HG02642 (cell line): ENCODE results near the gene SMG6.
A peak's percentile ranks its signal among the peaks of the same experiment; 100 is the strongest.

ENCODE experiments used
- ATAC-seq: cut with Tn5 transposase; IDR thresholded peaks from one replicate; pipeline ENCODE4 v1.9.1; 2021; ENCODE audit warnings: mild to moderate bottlenecking; ENCODE audit not compliant: unreplicated experiment, poor library complexity

Gene SMG6

DNA sequence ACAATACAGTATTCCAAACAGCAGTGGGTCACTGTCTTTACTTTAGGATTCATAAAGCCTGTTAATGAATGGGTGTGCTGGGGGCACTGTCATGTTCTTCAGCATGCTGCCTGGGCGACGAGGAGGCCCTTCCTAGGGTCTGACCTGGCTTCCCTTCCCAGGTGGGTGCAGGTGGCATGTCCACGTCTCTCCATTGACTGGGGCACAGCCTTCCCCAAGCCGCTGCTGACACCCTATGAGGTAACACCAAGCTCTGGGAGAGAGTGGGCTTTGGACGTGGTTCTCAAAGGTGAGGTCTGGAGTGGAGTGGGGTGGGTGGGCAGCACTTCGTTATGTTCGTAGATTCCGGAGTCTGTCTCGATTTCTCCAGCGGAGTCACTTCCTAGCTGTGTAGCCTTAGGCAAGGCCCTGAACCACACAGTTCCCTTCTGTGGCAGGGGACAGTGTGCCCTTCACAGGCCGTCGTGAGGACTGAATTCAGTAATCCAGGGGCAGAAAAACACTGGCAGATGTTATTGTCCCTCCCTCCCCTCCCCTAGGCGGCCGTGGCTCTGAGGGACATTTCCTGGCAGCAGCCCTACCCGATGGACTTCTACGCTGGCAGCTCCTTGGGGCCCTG lies 262.5 kb downstream of the SMG6 start:
- ATAC-seq, result no peak

DNA sequence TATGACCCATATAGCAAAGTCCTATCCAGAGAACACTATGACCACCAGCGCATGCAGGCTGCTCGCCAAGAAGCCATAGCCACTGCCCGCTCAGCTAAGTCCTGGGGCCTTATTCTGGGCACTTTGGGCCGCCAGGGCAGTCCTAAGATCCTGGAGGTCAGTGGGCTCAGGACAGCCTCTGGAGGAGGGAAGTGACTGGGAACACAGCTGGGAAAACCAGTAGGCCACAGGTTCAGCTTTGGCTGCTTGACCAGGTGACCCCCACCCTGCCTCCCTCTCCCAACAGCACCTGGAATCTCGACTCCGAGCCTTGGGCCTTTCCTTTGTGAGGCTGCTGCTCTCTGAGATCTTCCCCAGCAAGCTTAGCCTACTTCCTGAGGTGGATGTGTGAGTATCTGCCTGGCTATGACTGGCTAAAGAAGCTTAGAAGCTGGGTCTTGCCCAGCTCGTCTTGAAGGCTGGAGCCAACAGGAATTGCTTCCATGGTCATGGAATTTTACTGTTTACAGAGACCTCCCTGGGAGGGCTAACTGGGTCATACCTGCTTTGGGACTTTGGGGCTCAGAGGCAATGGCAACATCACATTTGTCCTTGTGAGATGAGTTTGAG lies 263.3 kb downstream of the SMG6 start:
- ATAC-seq, result no peak

DNA sequence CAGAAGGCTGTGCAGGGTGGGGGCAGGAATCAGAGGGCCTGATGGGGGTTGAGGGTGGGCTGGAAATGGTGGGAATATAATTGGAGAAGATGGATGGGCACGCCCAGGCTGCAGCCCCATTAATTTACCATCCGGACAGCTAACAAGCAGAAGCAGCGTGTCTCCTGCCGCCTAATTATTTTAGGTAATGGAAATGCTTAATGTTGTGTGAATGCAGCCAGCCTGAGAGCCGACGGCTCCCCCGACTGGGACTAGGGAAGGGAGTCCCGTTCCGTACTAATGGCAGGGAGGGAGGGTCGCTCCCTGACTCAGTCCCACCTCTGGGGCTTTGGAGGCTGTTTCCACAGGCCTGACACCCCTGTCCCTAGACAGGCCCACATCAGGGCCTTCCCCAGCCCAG lies 266.4 kb downstream of the SMG6 start:
- no peak for ATAC-seq

DNA sequence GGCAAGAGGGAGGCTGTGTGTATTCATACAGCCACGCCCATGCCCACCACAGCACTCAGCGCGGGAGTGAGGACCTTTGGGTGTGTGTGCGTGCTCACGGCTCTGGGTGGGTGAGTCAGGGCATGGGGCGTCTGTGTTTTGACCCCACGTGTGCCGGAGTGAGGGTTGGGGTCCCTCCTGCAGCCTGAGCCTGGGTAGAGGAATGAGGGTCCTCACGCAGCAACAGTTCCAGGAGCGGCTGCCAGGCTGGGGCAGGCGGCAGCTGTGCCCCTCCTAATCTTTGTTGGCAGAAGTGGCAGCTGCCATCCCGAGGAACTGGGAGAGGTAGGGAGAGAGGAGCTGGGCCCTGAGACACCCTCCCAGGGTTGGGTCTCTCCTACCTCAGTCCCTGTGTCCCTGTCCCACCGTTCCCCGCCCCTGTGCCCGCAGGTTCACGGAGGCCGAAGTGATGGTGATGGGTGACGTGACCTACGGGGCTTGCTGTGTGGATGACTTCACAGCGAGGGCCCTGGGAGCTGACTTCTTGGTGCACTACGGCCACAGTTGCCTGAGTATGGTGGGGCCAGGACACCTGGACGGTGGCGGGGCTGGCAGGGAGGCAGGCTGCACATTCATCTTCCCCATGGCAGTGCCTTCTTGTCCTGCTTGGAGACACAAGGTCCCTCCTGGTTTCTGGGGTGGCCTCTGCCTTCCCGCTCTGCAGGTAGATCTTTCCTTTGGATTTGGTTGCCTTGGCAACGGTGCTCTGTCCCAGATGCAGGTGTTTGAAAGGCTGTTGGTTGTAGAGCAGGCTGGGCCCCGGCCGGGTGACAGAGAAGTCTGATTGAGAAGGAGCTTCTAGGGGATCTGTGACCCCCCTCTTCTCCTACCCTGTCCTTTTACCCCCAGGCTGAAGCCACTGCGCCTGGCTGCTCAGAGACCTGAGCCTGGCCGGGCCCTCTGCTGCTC lies 267.8 kb downstream of the SMG6 start:
- ATAC-seq, result no peak

DNA sequence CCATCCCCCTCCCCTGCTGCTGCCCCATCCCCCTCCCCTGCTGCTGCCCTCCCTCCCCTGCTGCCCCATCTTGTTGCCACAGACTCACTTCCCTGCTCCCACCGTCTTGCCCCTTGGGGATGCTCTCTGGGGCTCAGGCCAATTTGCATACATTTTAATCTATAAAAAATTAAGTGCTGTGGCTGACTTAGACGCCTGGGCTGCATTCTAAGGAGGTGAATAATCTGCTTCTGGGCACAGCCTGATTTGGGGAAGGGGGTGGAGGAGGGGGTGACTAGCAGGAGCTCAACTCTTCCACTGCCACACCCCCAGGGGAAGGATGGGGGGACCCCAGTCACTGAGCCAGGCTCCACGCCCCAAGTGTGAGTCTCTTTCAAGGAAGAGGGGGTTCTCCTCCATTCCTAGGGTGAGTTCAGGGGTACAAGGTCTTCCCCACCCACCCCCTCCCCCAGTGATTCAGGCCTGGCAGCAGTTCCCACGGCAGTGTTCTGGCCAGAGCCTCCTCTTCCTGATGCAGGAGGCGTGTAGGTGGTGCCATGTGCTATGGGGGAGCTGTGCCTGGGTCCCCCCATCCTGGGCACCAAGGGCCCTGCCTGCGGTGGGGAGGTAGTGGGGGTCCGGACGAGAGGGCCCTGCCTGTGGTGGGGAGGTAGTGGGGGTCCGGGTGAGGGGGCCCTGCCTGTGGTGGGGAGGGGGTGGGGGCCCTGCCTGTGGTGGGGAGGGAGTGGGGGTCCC lies 268.6 kb downstream of the SMG6 start:
- no peak for ATAC-seq

DNA sequence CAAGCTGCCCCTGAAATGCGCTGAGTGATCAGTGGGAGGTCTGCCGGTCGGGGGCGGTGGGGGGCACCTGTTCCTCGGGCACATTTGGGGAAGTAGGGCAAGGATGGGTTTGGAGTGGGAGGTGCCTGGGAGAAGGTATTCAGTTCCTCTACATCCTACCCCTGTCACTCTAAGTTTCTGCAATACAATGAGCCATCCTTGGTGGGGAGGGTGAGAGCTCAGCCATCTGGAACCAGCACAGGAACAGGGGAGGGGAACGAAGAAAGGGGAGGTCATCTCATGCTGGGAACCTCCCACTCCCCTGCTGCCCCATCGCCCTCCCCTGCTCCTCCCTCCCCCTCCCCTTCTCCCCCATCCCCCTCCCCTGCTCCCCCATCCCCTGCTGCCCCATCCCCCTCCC lies 269.4 kb downstream of the SMG6 start:
- ATAC-seq, result no peak

DNA sequence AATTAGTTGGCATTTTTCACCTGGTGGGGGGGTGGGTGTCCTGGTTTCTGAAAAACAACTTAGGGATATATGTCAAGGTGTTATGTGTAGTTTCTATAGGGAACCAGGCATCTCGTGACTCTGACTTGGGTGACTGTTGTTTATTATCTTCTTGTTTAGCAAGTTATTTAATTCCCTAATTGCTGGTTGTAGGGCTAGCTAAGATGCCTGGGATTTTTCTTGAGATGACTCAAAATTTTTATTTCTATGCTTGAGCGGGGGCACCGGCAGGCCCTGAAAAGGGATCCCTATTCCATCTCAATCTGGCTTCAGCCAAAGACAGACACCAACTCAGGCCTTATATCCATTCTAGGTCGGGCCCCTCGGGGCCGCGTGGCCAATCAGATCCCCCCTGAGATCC lies 270.4 kb downstream of the SMG6 start:
- ATAC-seq, result no peak

DNA sequence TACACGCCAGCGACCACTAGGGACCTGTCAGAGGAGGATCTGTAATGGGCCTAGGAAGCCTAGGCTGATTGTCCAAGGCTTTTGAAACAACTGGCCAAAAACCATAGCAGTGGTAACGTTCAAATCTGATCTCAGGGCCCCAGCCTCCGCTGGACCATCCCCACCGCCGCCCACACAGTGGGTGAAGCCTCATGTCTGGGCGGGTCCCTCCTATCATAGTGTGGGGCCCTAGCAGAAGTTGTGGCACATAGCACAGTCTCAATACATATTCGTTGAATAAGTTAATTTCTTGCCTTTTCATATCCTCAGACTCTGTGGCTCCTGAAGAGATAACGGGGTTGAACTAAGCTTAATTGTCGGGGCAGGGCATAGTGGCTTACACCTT lies 272.8 kb downstream of the SMG6 start:
- peak; percentile 17 for ATAC-seq

DNA sequence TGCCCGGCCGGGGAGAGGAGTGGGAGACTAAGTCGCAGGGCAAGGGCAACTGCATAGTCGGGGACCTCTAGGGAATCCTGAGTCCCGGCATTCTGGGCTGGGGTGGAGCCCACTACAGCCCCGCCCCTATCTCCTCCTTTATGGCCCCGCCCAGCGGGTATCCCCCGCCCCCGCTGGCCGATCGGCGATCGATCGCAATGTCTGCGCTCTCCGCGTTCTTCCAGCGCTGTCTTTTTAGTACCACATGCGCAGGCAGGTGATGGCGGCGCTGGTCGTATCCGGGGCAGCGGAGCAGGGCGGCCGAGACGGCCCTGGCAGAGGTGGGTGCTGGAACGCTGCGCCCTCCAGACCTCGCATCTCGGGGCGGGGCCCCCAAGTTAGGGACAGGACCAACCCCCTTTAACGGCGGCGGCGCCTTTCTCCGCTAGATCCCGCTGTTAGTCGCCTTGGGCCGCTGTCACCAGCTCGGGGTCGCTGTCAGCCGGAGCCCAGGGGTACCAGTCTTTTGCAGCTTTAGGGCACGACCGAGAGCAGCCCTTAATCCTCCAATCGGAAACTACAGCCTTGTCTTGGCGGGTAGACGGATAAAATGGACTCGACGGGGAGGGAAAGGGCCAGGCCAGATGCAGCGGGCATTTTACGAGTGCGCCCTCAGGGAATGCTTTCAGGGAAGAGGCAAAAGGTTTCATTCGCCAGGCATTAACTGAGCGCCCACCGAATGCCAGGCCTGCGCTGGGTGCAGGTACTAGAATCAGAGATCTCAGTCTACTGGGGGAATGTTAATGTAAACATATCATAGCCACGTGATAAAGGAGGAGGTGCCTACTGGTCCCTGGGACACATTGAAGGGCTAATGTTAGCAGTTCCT lies 273.4 kb downstream of the SMG6 start, which contains the start of gene DPH1:
DPH1 (plus strand) TSS at position 243 of the 868 bp plus-strand sequence; CDS start at position 260, 17 bp downstream.
- peak; percentile 79 for ATAC-seq

DNA sequence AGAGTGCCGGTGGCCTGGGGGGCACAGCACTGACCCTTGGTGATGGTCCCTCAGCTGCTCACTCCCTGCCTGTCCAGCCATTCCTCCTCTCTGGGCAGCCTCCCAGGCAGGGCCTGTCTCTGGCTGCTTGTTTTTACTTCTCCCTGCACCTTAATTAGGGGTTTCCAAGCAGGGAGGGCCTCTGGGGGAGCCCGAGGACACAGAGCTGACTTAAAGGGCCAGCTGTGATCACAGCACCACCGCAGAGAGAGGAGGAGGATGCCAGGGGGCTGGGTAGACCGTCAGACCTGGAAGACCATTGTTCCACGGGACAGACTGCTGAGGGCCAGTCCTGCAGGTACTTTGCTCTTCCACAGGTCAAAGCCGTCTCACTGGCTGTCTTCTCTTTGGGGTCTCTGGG lies 274.8 kb downstream of the SMG6 start:
- ATAC-seq, result no peak

DNA sequence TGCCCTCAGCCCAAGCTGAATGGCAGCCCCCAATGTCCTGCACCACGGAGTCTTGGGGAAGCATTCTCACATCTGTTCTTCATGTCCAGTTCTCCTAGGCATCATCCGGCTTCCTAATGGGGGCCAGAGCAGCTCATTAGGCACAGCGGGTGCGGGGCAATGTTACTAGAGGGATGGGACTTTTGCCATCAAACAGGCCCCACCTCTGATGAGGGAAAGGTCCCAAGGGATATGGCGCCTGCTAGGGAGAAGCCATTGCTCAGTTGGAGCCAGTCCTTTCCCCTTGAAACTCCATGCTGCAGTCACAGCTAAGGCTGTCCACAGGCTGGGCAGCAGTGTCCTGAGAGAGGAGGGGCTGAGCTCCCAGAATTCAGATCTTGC lies 275.4 kb downstream of the SMG6 start:
- ATAC-seq, result no peak

DNA sequence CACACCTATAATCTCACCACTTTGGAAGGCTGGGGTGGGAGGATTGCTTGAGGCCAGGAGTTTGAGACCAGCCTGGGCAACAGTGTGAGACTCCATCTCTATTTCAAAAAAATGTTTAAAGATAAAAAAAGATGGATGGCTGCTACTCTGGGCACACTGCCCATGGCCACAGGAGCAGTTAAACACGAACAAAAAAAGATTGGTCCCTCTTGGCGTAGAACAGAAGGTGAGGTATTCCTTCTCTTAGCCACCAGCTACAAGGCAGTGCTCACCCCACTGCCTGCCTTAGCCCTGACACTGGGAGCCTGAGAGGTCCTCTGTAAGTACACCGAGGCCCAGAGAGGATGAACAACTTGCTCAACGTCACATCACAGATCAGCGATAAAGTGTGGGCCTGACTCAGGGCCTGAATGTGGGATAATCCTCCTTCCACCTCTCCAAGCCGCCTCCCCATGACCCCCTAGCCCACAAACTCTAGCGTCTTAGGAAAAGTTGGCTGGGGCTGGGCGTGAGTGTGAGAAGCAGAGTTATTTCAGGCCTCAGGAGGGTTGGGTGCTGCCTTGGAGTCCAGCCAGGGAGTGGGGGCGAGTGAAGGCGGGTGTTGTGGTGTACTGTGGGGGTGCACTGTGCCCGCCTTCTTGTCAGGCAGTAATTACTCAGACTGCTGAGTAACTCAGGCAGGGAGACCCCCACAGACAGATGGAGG lies 275.9 kb downstream of the SMG6 start:
- ATAC-seq, result no peak

DNA sequence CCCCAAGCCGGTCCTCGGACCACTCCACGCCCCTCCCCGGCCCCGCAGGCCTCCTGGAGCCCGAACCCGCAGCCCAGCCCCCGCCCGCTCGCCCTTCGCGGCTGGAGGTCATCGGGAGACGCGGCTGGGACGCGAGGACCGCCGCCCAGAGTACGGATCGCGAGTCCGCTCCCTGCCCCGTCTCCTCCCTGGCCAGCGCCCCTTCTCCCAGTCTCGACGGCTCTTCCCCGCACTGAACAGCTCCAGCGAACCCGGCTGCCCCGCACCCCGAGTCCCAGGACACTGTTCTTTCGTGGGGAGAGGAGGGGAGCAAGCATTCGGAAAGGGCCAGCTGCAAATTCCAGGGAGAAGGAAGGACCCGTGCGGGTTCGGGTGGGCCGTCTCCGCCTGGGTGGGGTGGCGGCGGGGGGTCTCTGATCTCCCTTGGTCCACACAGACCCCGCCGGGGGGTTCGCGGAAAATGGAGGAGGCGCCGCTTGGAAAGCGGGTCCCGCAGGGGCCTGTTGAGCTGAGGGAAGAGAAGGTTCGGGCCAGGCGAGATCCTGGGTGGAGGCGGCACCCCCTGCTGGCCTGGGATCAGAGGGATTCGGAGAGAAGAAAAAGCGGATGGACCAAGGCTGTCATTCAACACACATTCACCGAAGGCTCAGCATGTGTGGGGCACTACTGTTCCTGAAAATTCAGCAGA lies 277.8 kb downstream of the SMG6 start:
- ATAC-seq, result no peak

DNA sequence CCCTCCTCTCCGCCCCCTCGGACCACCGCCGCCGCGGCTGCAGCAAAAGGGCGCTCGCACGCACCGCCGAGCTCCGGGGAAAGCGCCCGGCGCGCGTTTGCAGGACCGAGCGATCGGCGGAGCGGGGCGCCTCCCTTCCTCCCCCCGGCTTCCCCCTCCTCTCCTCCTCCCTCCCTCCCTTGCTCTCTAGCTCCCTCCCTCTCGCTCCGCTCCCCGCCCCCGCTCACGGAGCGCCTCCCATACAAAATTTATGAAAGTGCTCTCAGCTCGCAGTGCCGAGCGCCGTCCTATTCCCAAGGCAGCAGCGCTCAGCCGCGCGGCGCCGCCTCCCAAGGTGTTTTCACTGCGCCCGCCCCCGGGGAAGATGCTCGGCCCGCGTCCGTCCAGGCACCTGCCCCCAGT lies 278.4 kb downstream of the SMG6 start, which contains the start of gene RTN4RL1:
RTN4RL1 (minus strand) TSS at position 115 of the 402 bp plus-strand sequence. CDS start 469 bp downstream, outside the sequence.
- ATAC-seq, result no peak

DNA sequence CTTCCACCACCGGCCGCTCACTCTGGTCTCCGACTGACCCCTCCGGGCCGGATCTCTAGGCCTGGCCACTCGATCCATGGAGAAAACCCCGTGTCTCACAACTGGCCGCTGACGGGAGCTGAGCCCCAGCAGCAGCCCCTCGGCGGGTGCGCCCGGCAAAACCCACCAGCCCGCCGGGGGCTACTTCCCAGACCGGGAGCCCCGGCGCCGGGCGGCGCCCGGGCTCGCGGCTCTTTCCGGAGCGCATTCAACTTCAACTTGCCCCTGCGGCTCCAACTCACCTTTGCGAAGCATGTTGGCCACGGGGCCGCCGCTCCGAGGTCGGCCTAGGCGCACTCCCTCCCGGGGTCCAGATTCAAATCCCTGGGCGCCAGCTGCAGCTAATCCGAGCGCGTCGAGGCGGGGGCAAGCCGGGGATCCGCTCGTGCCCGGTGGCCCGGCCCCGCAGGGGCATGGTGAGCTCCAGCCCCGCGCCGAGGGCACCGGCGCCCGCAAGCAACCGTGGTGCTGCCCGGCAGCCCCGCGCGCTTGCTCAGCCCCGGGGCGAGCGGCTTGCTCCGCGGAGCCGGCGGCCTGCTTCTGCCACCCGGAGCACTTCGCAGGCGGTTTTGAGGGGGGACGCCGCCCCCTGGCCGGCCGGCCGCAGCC lies 278.9 kb downstream of the SMG6 start:
- no peak for ATAC-seq

DNA sequence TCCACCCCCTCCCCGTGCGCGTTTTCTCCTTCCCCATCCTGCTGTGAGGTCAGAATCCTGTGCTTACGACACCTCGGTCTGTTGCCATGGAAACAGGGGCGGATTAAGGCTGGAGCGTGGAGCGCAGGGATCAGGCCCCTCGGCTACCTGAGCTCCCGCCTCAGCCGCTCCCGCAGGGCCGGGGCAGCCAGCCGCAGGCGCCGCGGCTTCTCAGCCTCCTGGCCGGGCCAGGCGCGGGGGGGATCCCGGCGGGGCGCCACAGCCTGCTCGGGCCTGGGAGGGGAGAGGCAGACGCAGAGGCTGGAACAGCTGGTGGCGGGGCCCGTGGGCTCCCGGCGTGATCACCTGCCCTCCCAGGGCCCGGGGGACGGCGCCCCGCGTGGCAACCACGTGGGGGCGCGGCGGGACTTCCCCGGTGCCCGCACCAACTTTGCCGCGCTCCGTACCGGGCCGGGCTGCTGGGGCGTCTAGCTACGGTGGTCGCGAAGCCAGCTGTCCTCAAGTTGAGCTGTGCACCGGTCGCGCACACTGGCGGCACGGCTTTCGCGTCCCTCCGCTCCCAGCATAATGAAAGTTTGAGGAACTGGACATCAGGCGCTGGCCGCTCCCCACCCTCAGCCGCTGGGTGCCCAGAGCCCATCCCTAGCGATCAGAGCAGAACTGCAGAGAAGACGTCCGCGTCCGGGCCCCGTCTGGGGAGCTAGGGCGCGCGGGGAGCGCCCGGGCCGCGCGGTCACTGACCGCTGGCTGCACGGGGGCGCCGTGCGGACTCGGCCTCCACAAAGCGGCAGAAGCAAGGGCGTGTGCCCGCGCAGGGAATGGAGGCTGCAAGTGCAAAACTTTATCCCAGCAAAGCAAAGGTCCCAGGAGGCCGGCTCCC lies 279.7 kb downstream of the SMG6 start:
- ATAC-seq, result no peak

DNA sequence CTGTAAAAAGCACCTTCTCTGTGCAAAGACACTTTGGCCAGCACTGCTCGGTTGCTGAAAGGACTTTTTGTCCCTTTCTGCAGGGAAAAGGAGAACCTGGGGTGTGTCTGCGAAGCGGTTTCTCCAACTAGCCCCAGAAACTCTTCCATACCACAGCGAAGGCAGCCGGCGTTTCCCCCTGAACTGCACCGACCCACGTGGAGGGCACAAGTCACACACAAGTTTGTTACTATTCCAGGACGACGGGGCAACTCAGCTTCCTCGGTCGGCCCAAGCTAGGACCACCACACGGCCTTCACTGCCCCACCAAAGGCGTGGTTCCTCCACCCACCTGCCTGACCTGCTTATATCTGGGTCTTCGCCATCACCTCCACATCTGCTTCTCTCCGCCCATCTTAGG lies 280.3 kb downstream of the SMG6 start:
- ATAC-seq, result no peak
